ENCODE results near the gene LIX1L.

LIX1L gene

DNA sequence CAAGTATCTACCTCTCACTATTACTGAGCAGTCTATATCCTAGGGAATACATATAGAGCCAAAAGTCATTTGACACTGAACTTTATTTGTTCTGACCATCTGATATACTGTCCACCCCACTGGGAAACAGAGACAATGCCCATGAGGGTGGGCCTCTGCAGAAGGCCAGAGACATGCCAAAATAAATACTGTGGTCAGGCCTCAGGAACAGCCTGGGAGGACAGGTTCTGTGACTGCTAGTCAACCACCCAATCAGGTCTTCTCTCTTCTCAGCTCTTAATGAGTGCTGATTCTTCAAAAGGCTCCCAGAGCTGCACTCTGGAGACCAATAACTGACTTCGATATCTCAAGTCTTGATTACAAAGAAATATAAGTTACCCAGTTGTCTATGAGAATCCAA lies 66.7 kb downstream of the LIX1L start:
- DNase-seq (ENCODE audit: extremely low spot score), result no peak
- POLR2A ChIA-PET, result interaction anchor here (1.2 kb wide), 1 partner anchor 36 kb away, joined by 3 read pairs; the partner anchor contains the start of gene RBM8A

GRCh38 chr1:145889722-145890121 lies 68.1 kb downstream of the LIX1L start:
- ChIA-PET POLR2A (no interaction called here), CTCF (interaction anchor here (1.3 to 4.5 kb wide), 3 partner anchors 9 to 20 kb away, joined by 3 to 75 read pairs (median 15); no protein-coding TSS in a partner anchor)
- TF ChIP-seq, protein P1, sequence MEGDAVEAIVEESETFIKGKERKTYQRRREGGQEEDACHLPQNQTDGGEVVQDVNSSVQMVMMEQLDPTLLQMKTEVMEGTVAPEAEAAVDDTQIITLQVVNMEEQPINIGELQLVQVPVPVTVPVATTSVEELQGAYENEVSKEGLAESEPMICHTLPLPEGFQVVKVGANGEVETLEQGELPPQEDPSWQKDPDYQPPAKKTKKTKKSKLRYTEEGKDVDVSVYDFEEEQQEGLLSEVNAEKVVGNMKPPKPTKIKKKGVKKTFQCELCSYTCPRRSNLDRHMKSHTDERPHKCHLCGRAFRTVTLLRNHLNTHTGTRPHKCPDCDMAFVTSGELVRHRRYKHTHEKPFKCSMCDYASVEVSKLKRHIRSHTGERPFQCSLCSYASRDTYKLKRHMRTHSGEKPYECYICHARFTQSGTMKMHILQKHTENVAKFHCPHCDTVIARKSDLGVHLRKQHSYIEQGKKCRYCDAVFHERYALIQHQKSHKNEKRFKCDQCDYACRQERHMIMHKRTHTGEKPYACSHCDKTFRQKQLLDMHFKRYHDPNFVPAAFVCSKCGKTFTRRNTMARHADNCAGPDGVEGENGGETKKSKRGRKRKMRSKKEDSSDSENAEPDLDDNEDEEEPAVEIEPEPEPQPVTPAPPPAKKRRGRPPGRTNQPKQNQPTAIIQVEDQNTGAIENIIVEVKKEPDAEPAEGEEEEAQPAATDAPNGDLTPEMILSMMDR (IDR thresholded peaks at IDR 0.05; ENCODE audit: control extremely low read depth, extremely low read depth, low read depth, missing control alignments), result no peak
- DNase-seq (ENCODE audit: extremely low spot score), result no peak

More for the DNA sequence above, 66.7 kb downstream of the LIX1L start:
- TF ChIP-seq, protein P1 (IDR thresholded peaks at IDR 0.05; ENCODE audit: control extremely low read depth, extremely low read depth, low read depth, missing control alignments), result no peak
- CTCF ChIA-PET, result interaction anchor here (0.7 to 4.5 kb wide), 30 partner anchors 10 to 130 kb away, joined by 3 to 75 read pairs (median 6); partner anchors contain the start of genes ANKRD34A, HJV, ITGA10 and LIX1L

GRCh38 chr1:145887631-145888030 lies 70.2 kb downstream of the LIX1L start:
- TF ChIP-seq, protein P1 (IDR thresholded peaks at IDR 0.05; ENCODE audit: control extremely low read depth, extremely low read depth, low read depth, missing control alignments), result no peak
- no peak for DNase-seq (ENCODE audit: extremely low spot score)
- ChIA-PET CTCF (interaction anchor here (1.2 to 5.9 kb wide), 3 partner anchors 8 to 42 kb away, joined by 4 to 33 read pairs (median 5); partner anchors contain the start of genes ITGA10 and NUDT17), POLR2A (no interaction called here)

DNA sequence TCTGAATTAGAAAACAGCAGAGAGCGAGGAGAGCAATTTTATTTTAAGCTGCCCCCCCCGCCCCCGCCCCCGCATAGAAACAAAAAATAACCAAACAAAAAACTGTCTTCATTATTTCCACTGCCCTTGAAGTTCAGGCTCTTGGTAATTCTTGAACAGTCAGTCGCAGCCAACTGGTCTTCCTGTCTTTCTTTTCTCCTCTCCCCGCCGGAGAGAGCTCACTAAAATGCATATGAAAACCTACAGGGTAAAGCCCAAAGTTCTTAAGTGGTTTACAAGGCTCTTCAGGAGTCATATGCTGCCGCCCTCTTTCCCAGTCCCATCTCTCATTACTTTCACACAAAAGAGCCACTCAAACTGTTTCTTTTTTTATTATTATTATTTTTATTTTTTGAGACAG lies 71.0 kb downstream of the LIX1L start:
- ChIA-PET CTCF (interaction anchor here (1.0 to 5.9 kb wide), 4 partner anchors 9 to 121 kb away, joined by 4 to 33 read pairs (median 4); partner anchors contain the start of genes ITGA10 and NUDT17), POLR2A (no interaction called here)
- TF ChIP-seq, protein P1 (IDR thresholded peaks at IDR 0.05; ENCODE audit: control extremely low read depth, extremely low read depth, low read depth, missing control alignments), result no peak
- DNase-seq (ENCODE audit: extremely low spot score), result no peak

DNA sequence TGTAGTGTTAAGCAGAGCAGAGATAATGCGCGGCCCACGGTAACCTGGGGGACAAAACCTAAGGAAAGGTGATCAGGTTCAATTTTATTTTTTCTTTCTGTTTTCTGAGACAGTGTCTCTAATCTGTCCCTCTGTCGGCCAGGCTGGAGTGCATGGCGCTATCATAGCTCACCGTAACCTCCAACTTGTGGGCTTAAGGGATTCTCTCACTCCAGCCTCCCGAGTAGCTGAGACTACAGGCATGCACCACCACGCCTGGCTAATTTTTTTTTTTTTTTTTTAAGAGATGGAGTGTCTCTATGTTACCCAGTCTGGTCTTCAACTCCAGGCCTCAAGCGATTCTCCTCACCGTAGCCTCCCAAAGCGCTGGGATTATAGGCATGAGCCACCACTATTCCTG lies 71.4 kb downstream of the LIX1L start:
- CTCF ChIA-PET, result interaction anchor here (1.0 to 5.9 kb wide), 4 partner anchors 10 to 121 kb away, joined by 4 to 33 read pairs (median 4); partner anchors contain the start of genes ITGA10 and NUDT17
- TF ChIP-seq, protein P1 (IDR thresholded peaks at IDR 0.05; ENCODE audit: control extremely low read depth, extremely low read depth, low read depth, missing control alignments), result no peak
- DNase-seq (ENCODE audit: extremely low spot score), result no peak
- POLR2A ChIA-PET, result no interaction called here

GRCh38 chr1:145885738-145886287 lies 72.0 kb downstream of the LIX1L start, which contains the start of gene ANKRD35:
ANKRD35 (minus strand) TSS chr1:145885866; CDS start chr1:145885758, 108 bp downstream.
- ChIA-PET POLR2A (no interaction called here), CTCF (interaction anchor here (0.9 to 5.9 kb wide), 5 partner anchors 17 to 40 kb away, joined by 3 to 33 read pairs (median 3); partner anchors contain the start of gene NUDT17)
- peak; percentile 96 for DNase-seq (ENCODE audit: extremely low spot score)
- TF ChIP-seq, protein P1 (IDR thresholded peaks at IDR 0.05; ENCODE audit: control extremely low read depth, extremely low read depth, low read depth, missing control alignments), result no peak
